ENCODE results near the gene TMEM170A. TPM values are rescaled to one million over a fixed set of nuclear protein-coding genes. Genes with fewer than 3 reads are reported as not detected.

TMEM170A gene
- total RNA-seq, 1 experiment from 2014 or later, result 45.9 TPM

DNA sequence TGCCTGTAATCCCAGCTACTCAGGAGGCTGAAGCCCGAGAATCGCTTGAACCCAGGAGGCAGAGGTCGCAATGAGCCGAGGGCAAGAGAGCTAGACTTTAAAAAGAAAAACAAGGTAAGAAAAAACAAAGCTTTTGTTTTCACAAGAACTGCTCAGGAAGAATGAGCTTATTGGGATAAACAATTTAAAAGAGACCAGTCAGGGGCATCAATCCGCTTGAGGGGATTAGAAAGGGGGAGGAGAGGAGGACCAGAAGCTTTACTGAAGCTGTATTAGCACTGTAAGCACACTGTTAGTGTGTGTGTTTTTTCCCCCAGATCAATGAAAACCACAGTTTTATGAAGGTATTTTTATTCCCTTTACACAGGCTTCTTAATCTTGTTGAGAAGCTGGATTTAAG is 8.8 kb downstream of the TMEM170A start:
- H3K4me1 ChIP-seq (ENCODE audit: low read length), result 0 out of 2 replicates have a peak, but pooled peaks cover 3% of the 10 kb centered on the region
- no peak overlapping the region for H3K27ac ChIP-seq (ENCODE audit: low read length)
- H2AFZ ChIP-seq (ENCODE audit: low read length), result no peak overlapping the region
- no peaks in the 10 kb centered on the region for H3K36me3 ChIP-seq (ENCODE audit: insufficient read depth, low read length)
- peaks cover 95% of the 10 kb centered on the region for H3K79me2 ChIP-seq (ENCODE audit: low read length)
- peaks cover 31% of the 10 kb centered on the region for H4K20me1 ChIP-seq (ENCODE audit: insufficient read depth, low read depth, low read length)
- no peak overlapping the region for H3K4me2 ChIP-seq (ENCODE audit: low read depth, low read length, poor library complexity, severe bottlenecking)
- no peak overlapping the region for H3K4me3 ChIP-seq (ENCODE audit: low read length)
- no peaks in the 10 kb centered on the region for H3K9me2 ChIP-seq (replicated peaks; ENCODE audit: insufficient read depth, low read length)
- H3K27me3 ChIP-seq (ENCODE audit: low read length), result no peaks in the 10 kb centered on the region
- H3K9me3 ChIP-seq (ENCODE audit: low read length), result no peaks in the 10 kb centered on the region
- H3K9ac ChIP-seq (ENCODE audit: low read length), result no peak overlapping the region
- DNase-seq, result no peak

DNA sequence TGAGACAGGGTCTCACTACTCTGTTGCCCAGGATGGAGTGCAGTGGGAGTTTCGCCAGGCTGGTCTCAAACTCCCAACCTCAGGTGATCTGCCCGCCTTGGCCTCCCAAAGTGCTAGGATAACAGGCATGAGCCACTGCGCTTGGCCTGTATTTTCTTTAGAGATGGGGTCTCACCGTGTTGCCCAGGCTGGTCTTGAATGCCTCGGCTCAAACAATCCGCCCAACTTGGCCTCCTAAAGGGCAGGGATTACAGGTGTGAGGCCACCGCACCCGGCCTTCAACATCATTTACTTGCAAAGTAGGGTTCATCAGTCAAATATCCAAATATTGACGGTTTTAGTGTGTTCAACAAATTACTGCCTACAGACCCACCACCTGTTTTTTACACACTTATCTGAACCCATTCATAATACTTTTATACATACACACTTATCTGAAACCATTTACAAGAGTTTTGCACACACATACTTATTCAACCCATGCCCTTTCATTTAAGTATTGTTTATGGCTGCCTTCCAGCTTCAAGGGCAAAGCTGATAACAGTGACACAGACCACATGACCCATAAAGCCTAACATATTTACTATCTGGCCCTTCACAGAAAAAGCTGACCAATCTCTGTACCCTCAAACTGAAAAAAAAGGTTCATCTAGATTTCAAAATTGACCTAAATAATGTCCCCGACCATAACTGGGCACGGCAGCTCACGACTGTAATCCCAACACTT is 11.9 kb downstream of the TMEM170A start:
- H3K4me3 ChIP-seq (ENCODE audit: low read length), result no peak overlapping the region
- peaks cover 18% of the 10 kb centered on the region for H4K20me1 ChIP-seq (ENCODE audit: insufficient read depth, low read depth, low read length)
- no peak overlapping the region for H2AFZ ChIP-seq (ENCODE audit: low read length)
- H3K9me3 ChIP-seq (ENCODE audit: low read length), result no peaks in the 10 kb centered on the region
- peaks cover 81% of the 10 kb centered on the region for H3K79me2 ChIP-seq (ENCODE audit: low read length)
- DNase-seq, result no peak
- 0 out of 2 replicates have a peak, but pooled peaks cover 3% of the 10 kb centered on the region for H3K4me1 ChIP-seq (ENCODE audit: low read length)
- H3K27me3 ChIP-seq (ENCODE audit: low read length), result no peaks in the 10 kb centered on the region
- H3K9me2 ChIP-seq (replicated peaks; ENCODE audit: insufficient read depth, low read length), result no peaks in the 10 kb centered on the region
- H3K4me2 ChIP-seq (ENCODE audit: low read depth, low read length, poor library complexity, severe bottlenecking), result no peak overlapping the region
- H3K27ac ChIP-seq (ENCODE audit: low read length), result no peak overlapping the region
- H3K36me3 ChIP-seq (ENCODE audit: insufficient read depth, low read length), result peaks cover 3% of the 10 kb centered on the region; the same call in 1 of the 2 replicates
- no peak overlapping the region for H3K9ac ChIP-seq (ENCODE audit: low read length)

DNA sequence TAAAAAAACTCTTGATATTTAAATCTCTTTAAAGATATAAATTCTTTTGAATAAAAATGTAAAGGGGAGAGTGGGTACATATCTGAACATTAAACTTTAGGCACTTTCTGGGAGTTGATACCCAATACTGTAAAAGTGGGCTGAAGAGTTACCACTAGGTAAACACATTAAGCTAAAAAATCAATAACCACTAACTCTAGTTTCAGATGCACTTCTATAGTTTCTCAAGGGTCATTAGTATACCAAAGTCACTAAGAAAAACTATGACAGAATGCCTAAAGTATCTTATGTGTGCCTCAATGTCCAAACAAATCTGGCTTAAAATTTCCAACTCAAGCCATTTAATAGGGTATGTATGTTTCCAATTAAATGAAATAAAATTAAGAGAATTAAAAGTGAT is 18.1 kb downstream of the TMEM170A start:
- H2AFZ ChIP-seq (ENCODE audit: low read length), result no peak overlapping the region
- peaks cover 31% of the 10 kb centered on the region for H3K79me2 ChIP-seq (ENCODE audit: low read length)
- H3K36me3 ChIP-seq (ENCODE audit: insufficient read depth, low read length), result peaks cover 3% of the 10 kb centered on the region; the same call in 1 of the 2 replicates
- no peaks in the 10 kb centered on the region for H3K9me2 ChIP-seq (replicated peaks; ENCODE audit: insufficient read depth, low read length)
- no peak overlapping the region for H3K4me2 ChIP-seq (ENCODE audit: low read depth, low read length, poor library complexity, severe bottlenecking)
- H3K4me1 ChIP-seq (ENCODE audit: low read length), result no peaks in the 10 kb centered on the region
- H3K9ac ChIP-seq (ENCODE audit: low read length), result no peak overlapping the region
- no peaks in the 10 kb centered on the region for H3K9me3 ChIP-seq (ENCODE audit: low read length)
- no peaks in the 10 kb centered on the region for H3K27me3 ChIP-seq (ENCODE audit: low read length)
- no peak overlapping the region for H3K27ac ChIP-seq (ENCODE audit: low read length)
- no peaks in the 10 kb centered on the region for H4K20me1 ChIP-seq (ENCODE audit: insufficient read depth, low read depth, low read length)
- H3K4me3 ChIP-seq (ENCODE audit: low read length), result no peak overlapping the region
- DNase-seq, result no peak

DNA sequence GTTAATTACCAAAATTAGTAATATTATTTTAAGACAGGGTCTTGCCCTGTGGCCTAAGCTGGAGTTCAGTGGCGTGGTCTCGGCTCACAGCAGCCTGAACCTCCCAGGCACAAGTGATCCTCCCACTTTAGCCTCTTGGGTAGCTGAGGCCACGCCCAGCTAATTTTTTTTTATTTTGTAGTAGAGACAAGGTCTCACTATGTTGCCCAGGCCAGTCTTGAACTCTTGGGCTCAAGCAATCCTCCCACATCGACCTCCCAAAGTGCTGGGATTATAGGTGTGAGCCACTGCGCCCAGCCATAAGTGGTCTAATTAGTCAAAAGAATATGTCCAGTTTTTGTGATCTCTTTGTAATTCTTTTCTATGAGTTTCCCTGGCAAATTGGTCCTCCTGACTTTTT is 19.2 kb downstream of the TMEM170A start:
- H3K9me3 ChIP-seq (ENCODE audit: low read length), result no peaks in the 10 kb centered on the region
- H3K4me2 ChIP-seq (ENCODE audit: low read depth, low read length, poor library complexity, severe bottlenecking), result no peak overlapping the region
- no peaks in the 10 kb centered on the region for H3K9me2 ChIP-seq (replicated peaks; ENCODE audit: insufficient read depth, low read length)
- H3K79me2 ChIP-seq (ENCODE audit: low read length), result peaks cover 20% of the 10 kb centered on the region
- DNase-seq, result no peak
- H3K4me1 ChIP-seq (ENCODE audit: low read length), result no peaks in the 10 kb centered on the region
- no peaks in the 10 kb centered on the region for H4K20me1 ChIP-seq (ENCODE audit: insufficient read depth, low read depth, low read length)
- H2AFZ ChIP-seq (ENCODE audit: low read length), result no peak overlapping the region
- no peak overlapping the region for H3K4me3 ChIP-seq (ENCODE audit: low read length)
- H3K9ac ChIP-seq (ENCODE audit: low read length), result no peak overlapping the region
- no peak overlapping the region for H3K27ac ChIP-seq (ENCODE audit: low read length)
- no peaks in the 10 kb centered on the region for H3K27me3 ChIP-seq (ENCODE audit: low read length)
- peaks cover under 1% of the 10 kb centered on the region; the same call in 1 of the 2 replicates for H3K36me3 ChIP-seq (ENCODE audit: insufficient read depth, low read length)

DNA sequence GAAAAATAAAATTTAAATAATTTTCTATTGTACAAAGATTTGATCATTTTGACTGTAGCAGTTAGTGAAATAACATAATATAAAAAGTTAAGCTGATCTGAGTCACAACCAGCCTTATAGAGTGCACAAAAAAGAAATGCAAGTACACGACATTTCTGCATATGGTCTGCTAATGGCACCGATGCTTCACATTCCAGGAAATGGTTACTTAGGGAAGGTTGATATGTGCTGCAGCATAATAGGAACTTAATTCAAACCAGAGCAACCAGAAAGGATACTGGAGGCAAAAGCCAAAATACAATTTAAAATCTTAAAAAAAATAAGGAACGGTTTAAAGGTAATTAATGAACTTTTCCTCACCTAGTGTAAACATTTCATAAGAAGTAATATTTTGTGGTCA is 21.2 kb downstream of the TMEM170A start:
- Histone ChIP-seq H3K36me3 (ENCODE audit: insufficient read depth, low read length) (no peaks in the 10 kb centered on the region; the same call in 1 of the 2 replicates), H3K9me3 (ENCODE audit: low read length) (no peaks in the 10 kb centered on the region)
- DNase-seq, result no peak

DNA sequence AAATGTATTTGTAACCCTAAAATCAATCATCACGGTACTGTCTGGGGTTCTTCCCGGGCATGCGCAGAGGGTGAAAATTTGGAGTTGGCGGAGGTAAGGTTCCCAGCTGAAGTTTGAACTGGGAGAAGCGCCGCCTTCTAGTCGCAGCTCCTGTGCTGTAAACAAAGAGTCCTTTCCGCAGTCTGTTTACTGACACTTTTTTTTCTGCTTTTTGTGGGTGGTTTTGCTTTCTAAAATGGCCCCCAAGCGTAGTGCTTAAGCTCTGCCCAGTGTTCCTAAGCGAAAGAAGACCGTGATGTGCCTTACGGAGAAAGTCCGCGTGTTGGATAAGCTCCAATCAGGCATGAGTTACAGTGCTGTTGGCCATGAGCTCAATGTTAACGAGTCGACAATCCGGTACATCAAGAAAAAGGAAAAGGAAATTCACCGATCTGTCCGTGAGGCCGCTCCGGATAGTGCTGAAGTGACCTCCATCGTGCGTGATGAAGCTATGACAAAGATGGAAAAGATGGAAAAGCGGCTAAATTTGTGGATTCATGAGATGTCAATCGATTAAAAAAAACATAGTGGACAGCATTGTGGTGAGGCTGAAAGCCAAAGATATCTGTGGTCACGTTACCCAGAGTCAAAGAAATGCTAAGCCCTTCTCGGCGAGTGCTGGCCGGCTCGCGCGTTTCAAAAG is 30.6 kb downstream of the TMEM170A start:
- H3K27ac ChIP-seq (ENCODE audit: low read length), result peak overlapping the region; percentile 47
- no peaks in the 10 kb centered on the region for H4K20me1 ChIP-seq (ENCODE audit: insufficient read depth, low read depth, low read length)
- peaks cover 44% of the 10 kb centered on the region for H3K79me2 ChIP-seq (ENCODE audit: low read length)
- H3K4me2 ChIP-seq (ENCODE audit: low read depth, low read length, poor library complexity, severe bottlenecking), result peak overlapping the region; percentile 72
- H2AFZ ChIP-seq (ENCODE audit: low read length), result peak overlapping the region; percentile 96
- no peaks in the 10 kb centered on the region for H3K36me3 ChIP-seq (ENCODE audit: insufficient read depth, low read length)
- no peaks in the 10 kb centered on the region for H3K9me2 ChIP-seq (replicated peaks; ENCODE audit: insufficient read depth, low read length)
- peak; percentile 84 for DNase-seq
- peak overlapping the region; percentile 74 for H3K9ac ChIP-seq (ENCODE audit: low read length)
- H3K9me3 ChIP-seq (ENCODE audit: low read length), result no peaks in the 10 kb centered on the region
- no peaks in the 10 kb centered on the region for H3K27me3 ChIP-seq (ENCODE audit: low read length)
- H3K4me1 ChIP-seq (ENCODE audit: low read length), result peaks cover 17% of the 10 kb centered on the region
- peak overlapping the region; percentile 73 for H3K4me3 ChIP-seq (ENCODE audit: low read length)

More for the DNA sequence above, 21.2 kb downstream of the TMEM170A start:
- Histone ChIP-seq H3K27ac (ENCODE audit: low read length) (no peak overlapping the region), H4K20me1 (ENCODE audit: insufficient read depth, low read depth, low read length) (no peaks in the 10 kb centered on the region), H3K9me2 (replicated peaks; ENCODE audit: insufficient read depth, low read length) (no peaks in the 10 kb centered on the region), H3K27me3 (ENCODE audit: low read length) (no peaks in the 10 kb centered on the region), H3K4me3 (ENCODE audit: low read length) (no peak overlapping the region), H3K4me1 (ENCODE audit: low read length) (no peaks in the 10 kb centered on the region), H3K4me2 (ENCODE audit: low read depth, low read length, poor library complexity, severe bottlenecking) (no peak overlapping the region), H3K9ac (ENCODE audit: low read length) (no peak overlapping the region), H2AFZ (ENCODE audit: low read length) (no peak overlapping the region), H3K79me2 (ENCODE audit: low read length) (peaks cover 12% of the 10 kb centered on the region)

DNA sequence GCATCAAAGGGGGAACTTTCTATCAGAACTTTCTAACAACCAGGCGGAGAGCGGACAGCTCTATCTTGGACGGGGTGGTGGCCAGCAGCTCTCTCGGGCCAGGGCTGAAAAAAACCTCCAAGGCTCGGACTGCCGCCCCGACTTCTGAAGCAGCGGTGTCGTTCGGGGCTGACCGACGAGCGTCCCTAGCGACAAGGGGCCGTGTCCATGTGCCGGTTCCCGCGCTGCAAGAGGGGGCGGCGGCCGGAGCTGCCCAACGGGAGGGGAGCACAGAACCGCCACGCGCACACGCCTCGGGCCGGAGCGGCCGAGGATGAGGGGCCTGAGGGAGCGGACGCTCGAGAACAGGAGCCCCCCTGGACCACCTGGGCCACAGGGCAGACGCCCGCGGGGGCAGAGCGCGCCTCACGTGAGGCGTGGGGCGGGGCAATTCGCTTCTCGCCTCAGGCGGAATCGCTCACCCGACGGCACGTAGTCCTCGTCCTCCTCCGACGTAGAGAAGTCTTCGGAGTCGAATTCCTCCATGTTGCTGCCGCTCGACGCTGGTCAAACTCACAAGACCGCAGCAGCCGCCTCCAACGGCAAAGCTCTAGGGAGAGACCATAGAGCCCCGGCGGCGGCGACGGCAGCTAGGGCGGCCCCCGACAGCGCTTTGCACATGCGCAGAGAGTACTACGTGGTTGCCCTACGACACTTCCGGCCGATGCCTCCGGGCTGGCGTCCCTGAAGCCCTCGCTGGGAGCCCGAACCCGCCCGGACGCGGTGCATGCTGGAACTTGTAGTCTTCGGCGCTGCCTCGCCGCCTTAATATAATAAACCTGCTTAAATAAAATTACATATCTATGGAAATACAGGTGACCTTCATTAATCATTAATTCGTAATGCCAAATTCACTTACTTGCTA is 31.4 kb downstream of the TMEM170A start, which contains the start of gene CFDP1:
TSS of gene CFDP1 (minus strand) at position 676 of the 904 bp plus-strand sequence. CDS start at position 525, 151 bp downstream.
- peaks cover 17% of the 10 kb centered on the region for H3K4me1 ChIP-seq (ENCODE audit: low read length)
- peak within 1 kb of the TSS; percentile 96 for H2AFZ ChIP-seq (ENCODE audit: low read length)
- H3K36me3 ChIP-seq (ENCODE audit: insufficient read depth, low read length), result no peaks in the 10 kb centered on the region
- H3K27ac ChIP-seq (ENCODE audit: low read length), result peak within 1 kb of the TSS; percentile 47
- H3K9me2 ChIP-seq (replicated peaks; ENCODE audit: insufficient read depth, low read length), result no peaks in the 10 kb centered on the region
- H3K4me2 ChIP-seq (ENCODE audit: low read depth, low read length, poor library complexity, severe bottlenecking), result peak within 1 kb of the TSS; percentile 72
- no peaks in the 10 kb centered on the region for H3K9me3 ChIP-seq (ENCODE audit: low read length)
- peak; percentile 98 for DNase-seq
- no peaks in the 10 kb centered on the region for H4K20me1 ChIP-seq (ENCODE audit: insufficient read depth, low read depth, low read length)
- peaks cover 52% of the 10 kb centered on the region for H3K79me2 ChIP-seq (ENCODE audit: low read length)
- no peaks in the 10 kb centered on the region for H3K27me3 ChIP-seq (ENCODE audit: low read length)
- peak within 1 kb of the TSS; percentile 74 for H3K9ac ChIP-seq (ENCODE audit: low read length)
- peak within 1 kb of the TSS; percentile 73 for H3K4me3 ChIP-seq (ENCODE audit: low read length)

All from Karpas-422 (cell line).